NCI-H1694 treated with DMSO at 0.1 percent for 48 hours (cell line): Measurements from ENCODE around the gene DEGS2.
A peak's percentile ranks its signal among the peaks of the same experiment; 100 is the strongest.
"Not testable (repeated sequence)": the region's sequence is repeated elsewhere in the genome, so short reads cannot be mapped to it uniquely, and the experiment has no call there.

ENCODE experiments used
- DNase-seq: peaks from one replicate; lab custom pipeline; 2025; lab: John Stamatoyannopoulos, UW

DEGS2 gene

GRCh38 chr14:100159094-100159864 is at the start of gene DEGS2:
TSS of gene DEGS2 (minus strand) at chr14:100159645. CDS start at chr14:100159587, 58 bp downstream.
- DNase-seq = peak; percentile 37

- not testable (repeated sequence) for DNase-seq
Measured at GRCh38 chr14:100208136-100208535, 48.7 kb upstream of the DEGS2 start.

GRCh38 chr14:100207588-100207987 is 48.1 kb upstream of the DEGS2 start:
- DNase-seq = not testable (repeated sequence)

- DNase-seq = not testable (repeated sequence)
Measured at GRCh38 chr14:100204835-100205167, 45.4 kb upstream of the DEGS2 start.

- DNase-seq = no peak
Measured at GRCh38 chr14:100203962-100204834, 44.8 kb upstream of the DEGS2 start.

GRCh38 chr14:100203146-100203545 is 43.7 kb upstream of the DEGS2 start:
- DNase-seq = no peak

GRCh38 chr14:100202712-100203111 is 43.3 kb upstream of the DEGS2 start:
- DNase-seq = no peak

GRCh38 chr14:100201701-100202100 is 42.3 kb upstream of the DEGS2 start:
- DNase-seq = no peak

GRCh38 chr14:100200311-100200710 is 40.9 kb upstream of the DEGS2 start:
- DNase-seq = no peak

- DNase-seq = no peak
Measured at GRCh38 chr14:100199240-100199860, 39.9 kb upstream of the DEGS2 start.

GRCh38 chr14:100193417-100194357 is 34.2 kb upstream of the DEGS2 start:
- DNase-seq = no peak

GRCh38 chr14:100192672-100193416 is 33.4 kb upstream of the DEGS2 start:
- peak; percentile 100 for DNase-seq

- DNase-seq = no peak
Measured at GRCh38 chr14:100192250-100192671, 32.8 kb upstream of the DEGS2 start.

- DNase-seq = no peak
Measured at GRCh38 chr14:100191584-100192249, 32.3 kb upstream of the DEGS2 start.

- DNase-seq = no peak
Measured at GRCh38 chr14:100190126-100190525, 30.7 kb upstream of the DEGS2 start.

GRCh38 chr14:100188392-100189030 is 29.1 kb upstream of the DEGS2 start:
- DNase-seq = no peak

GRCh38 chr14:100187247-100187833 is 27.9 kb upstream of the DEGS2 start:
- no peak for DNase-seq

GRCh38 chr14:100181876-100182551 is 22.6 kb upstream of the DEGS2 start:
- not testable (repeated sequence) for DNase-seq

GRCh38 chr14:100180671-100181070 is 21.2 kb upstream of the DEGS2 start:
- DNase-seq = not testable (repeated sequence)
